Loucy (cell line): ENCODE measurements around the gene OR5V1.
"Not testable (repeated sequence)": the region's sequence is repeated elsewhere in the genome, so short reads cannot be mapped to it uniquely, and the experiment has no call there.

Experiments used
- H2AFZ ChIP-seq: fragments of 200-600 bp; sonication (generic); 2 replicates; pipeline ENCODE4 v1.6.0; 2016; ENCODE audit warnings: antibody characterized with exemption, mild to moderate bottlenecking, low read length, moderate library complexity
- H3F3A ChIP-seq: fragments of 200-600 bp; 2 replicates; pipeline ENCODE4 v1.6.0; 2016; ENCODE audit warnings: antibody characterized with exemption, low read depth, mild to moderate bottlenecking
- H3K27me3 ChIP-seq: fragments of 200-600 bp; sonication (generic); 2 replicates; pipeline ENCODE4 v1.6.1; 2014; ENCODE audit warnings: low read length, mild to moderate bottlenecking; ENCODE audit not compliant: insufficient read depth, poor library complexity, severe bottlenecking
- H3K36me3 ChIP-seq: fragments of 200-600 bp; sonication (generic); 2 replicates; pipeline ENCODE4 v1.6.1; 2016; ENCODE audit warnings: low read length; ENCODE audit not compliant: insufficient read depth
- H3K4me1 ChIP-seq: fragments of 200-600 bp; sonication (generic); 2 replicates; pipeline ENCODE4 v1.5.1; 2014; ENCODE audit warnings: low read length, mild to moderate bottlenecking; ENCODE audit not compliant: insufficient read depth, poor library complexity, severe bottlenecking
- H3K4me2 ChIP-seq: fragments of 200-600 bp; sonication (generic); 2 replicates; pipeline ENCODE4 v1.6.0; 2014; ENCODE audit warnings: antibody characterized with exemption, low read length, low read depth, mild to moderate bottlenecking; ENCODE audit not compliant: poor library complexity, severe bottlenecking
- H3K4me3 ChIP-seq: fragments of 200-600 bp; sonication (generic); 2 replicates; pipeline ENCODE4 v1.5.1; 2014; ENCODE audit warnings: low read length, mild to moderate bottlenecking, mixed read lengths; ENCODE audit not compliant: poor library complexity, severe bottlenecking
- H3K79me2 ChIP-seq: fragments of 200-600 bp; sonication (generic); 2 replicates; pipeline ENCODE4 v1.6.1; 2014; ENCODE audit warnings: low read length; ENCODE audit not compliant: insufficient read depth
- H3K9ac ChIP-seq: fragments of 200-600 bp; sonication (generic); 2 replicates; pipeline ENCODE4 v1.6.0; 2014; ENCODE audit warnings: mild to moderate bottlenecking, low read depth, low read length, moderate library complexity; ENCODE audit not compliant: poor library complexity, severe bottlenecking
- H3K9me2 ChIP-seq: fragments of 200-600 bp; sonication (generic); replicated peaks from 2 replicates; pipeline ENCODE4 v1.6.1; 2016; ENCODE audit warnings: low read depth, low read length, mixed read lengths
- H3K9me3 ChIP-seq: fragments of 200-600 bp; sonication (generic); 2 replicates; pipeline ENCODE4 v1.6.1; 2014; ENCODE audit warnings: mild to moderate bottlenecking, antibody characterized with exemption, low read length, low read depth; ENCODE audit not compliant: insufficient read depth
- H4K20me1 ChIP-seq: fragments of 200-600 bp; sonication (generic); 2 replicates; pipeline ENCODE4 v1.6.0; 2014; ENCODE audit warnings: antibody characterized with exemption, low read length, mild to moderate bottlenecking; ENCODE audit not compliant: insufficient read depth, poor library complexity, severe bottlenecking
- EZH2phosphoT487 ChIP-seq: fragments of 200-600 bp; IDR thresholded peaks from 2 replicates; pipeline ENCODE4 v1.6.1; 2018; ENCODE audit warnings: antibody characterized with exemption, mild to moderate bottlenecking, moderate library complexity, borderline replicate concordance
- TF ChIP-seq, protein P1 (sequence below): fragments of 200-600 bp; sonication (generic); conservative IDR thresholded peaks from 2 replicates; pipeline ENCODE4 v1.5.1; 2014; ENCODE audit warnings: mild to moderate bottlenecking, antibody characterized with exemption, low read length

OR5V1 gene

DNA sequence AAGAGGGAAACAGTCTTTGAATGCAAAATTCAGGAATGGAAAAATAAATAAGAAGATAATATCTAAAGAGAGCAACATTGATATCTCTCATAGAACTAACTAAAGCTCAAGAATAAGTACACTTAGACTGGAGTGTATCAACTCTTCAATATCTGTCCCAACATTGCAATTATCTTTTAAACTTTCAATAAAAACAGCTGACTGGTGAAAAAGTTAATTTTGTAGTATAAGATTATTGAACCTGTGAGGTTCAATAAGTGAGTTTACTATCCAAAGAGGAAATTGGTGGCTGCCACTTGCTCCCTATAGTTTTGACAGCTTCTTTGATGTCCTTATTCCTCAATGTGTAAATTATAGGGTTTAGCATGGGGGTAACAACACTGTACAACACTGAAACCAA, 13.7 kb downstream of the OR5V1 start:
- no peaks in the 10 kb centered on the region for H4K20me1 ChIP-seq
- no peaks in the 10 kb centered on the region for H3K9me2 ChIP-seq
- H3K36me3 ChIP-seq: no peaks in the 10 kb centered on the region
- H3K4me3 ChIP-seq: no peak overlapping the region
- no peaks in the 10 kb centered on the region for H3K79me2 ChIP-seq
- H3K9ac ChIP-seq: no peak overlapping the region
- no peaks in the 10 kb centered on the region for H3K9me3 ChIP-seq
- no peak overlapping the region for H3K4me2 ChIP-seq
- H3K4me1 ChIP-seq: no peaks in the 10 kb centered on the region
- no peaks in the 10 kb centered on the region for H3F3A ChIP-seq
- H3K27me3 ChIP-seq: no peaks in the 10 kb centered on the region
- no peak for TF ChIP-seq EZH2phosphoT487
- TF ChIP-seq, protein P1, sequence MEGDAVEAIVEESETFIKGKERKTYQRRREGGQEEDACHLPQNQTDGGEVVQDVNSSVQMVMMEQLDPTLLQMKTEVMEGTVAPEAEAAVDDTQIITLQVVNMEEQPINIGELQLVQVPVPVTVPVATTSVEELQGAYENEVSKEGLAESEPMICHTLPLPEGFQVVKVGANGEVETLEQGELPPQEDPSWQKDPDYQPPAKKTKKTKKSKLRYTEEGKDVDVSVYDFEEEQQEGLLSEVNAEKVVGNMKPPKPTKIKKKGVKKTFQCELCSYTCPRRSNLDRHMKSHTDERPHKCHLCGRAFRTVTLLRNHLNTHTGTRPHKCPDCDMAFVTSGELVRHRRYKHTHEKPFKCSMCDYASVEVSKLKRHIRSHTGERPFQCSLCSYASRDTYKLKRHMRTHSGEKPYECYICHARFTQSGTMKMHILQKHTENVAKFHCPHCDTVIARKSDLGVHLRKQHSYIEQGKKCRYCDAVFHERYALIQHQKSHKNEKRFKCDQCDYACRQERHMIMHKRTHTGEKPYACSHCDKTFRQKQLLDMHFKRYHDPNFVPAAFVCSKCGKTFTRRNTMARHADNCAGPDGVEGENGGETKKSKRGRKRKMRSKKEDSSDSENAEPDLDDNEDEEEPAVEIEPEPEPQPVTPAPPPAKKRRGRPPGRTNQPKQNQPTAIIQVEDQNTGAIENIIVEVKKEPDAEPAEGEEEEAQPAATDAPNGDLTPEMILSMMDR: no peak
- no peak overlapping the region for H2AFZ ChIP-seq

DNA sequence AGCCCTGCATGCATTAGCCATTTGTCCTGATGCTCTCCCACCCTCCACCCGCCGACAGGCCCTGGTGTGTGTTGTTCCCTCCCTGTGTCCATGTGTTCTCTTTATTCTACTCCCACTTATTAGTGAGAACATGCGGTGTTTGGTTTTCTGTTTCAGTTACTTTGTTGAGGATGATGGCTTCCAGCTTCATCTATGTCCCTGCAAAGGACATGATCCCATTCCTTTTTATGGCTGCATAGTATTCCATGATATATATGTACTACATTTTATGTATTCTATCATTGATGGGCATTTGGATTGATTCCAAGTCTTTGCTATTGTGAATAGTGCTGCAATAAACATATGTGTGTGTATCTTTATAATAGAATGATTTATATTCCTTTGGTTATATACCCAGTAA, 19.3 kb downstream of the OR5V1 start:
- not testable (repeated sequence) for H3K4me2 ChIP-seq, H3K9me3 ChIP-seq, H3K36me3 ChIP-seq, H3K9ac ChIP-seq, H2AFZ ChIP-seq, H3K27me3 ChIP-seq, H3K79me2 ChIP-seq, H4K20me1 ChIP-seq, H3K4me3 ChIP-seq, H3F3A ChIP-seq, H3K9me2 ChIP-seq, H3K4me1 ChIP-seq

DNA sequence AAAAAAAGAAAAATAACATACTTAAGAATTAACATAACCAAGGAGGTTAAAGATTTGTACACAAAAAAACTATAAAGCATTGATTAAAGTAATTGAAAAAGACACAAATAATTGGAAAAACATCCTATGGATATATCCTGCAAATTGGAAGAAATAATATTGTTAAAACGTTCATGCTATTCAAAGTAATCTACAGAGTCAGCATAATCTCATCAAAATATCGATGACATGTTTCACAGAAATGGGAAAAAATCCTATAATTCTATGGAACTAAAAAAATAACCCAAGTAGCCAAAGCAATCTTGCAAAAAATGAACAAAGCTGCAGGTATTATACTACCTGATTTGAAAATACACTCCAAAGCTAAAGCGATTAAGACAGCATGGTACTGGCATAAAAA, 23.3 kb downstream of the OR5V1 start:
- no peaks in the 10 kb centered on the region for H3F3A ChIP-seq
- no peaks in the 10 kb centered on the region for H3K9me3 ChIP-seq
- H3K36me3 ChIP-seq: no peaks in the 10 kb centered on the region
- no peak for TF ChIP-seq EZH2phosphoT487
- TF ChIP-seq, protein P1: no peak
- no peaks in the 10 kb centered on the region for H3K27me3 ChIP-seq
- H2AFZ ChIP-seq: no peak overlapping the region
- no peaks in the 10 kb centered on the region for H3K4me1 ChIP-seq
- H3K9me2 ChIP-seq: no peaks in the 10 kb centered on the region
- H3K79me2 ChIP-seq: no peaks in the 10 kb centered on the region
- H3K9ac ChIP-seq: no peak overlapping the region
- no peaks in the 10 kb centered on the region for H4K20me1 ChIP-seq
- no peak overlapping the region for H3K4me3 ChIP-seq
- no peak overlapping the region for H3K4me2 ChIP-seq

DNA sequence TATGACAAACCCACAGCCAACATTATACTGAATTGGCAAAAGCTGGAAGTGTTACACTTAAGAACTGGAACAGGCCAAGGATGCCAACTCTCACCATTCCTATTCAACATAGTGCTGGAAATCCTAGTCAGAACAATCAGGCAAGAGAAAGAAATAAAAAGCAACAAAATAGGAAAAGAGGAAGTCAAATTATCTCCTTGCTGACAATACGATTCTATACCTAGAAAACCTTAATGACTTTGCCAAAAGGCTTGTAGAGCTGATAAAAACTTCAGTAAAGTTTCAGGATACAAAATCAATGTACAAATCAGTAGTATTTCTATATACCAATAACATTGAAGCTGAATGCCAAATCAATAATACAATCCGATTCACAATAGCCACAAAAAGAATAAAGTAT, 32.4 kb downstream of the OR5V1 start:
- H3F3A ChIP-seq: no peaks in the 10 kb centered on the region
- H3K4me3 ChIP-seq: no peak overlapping the region
- no peaks in the 10 kb centered on the region for H3K36me3 ChIP-seq
- H3K9me3 ChIP-seq: no peaks in the 10 kb centered on the region
- H3K4me2 ChIP-seq: no peak overlapping the region
- H3K9ac ChIP-seq: no peak overlapping the region
- H3K27me3 ChIP-seq: no peaks in the 10 kb centered on the region
- no peaks in the 10 kb centered on the region for H3K9me2 ChIP-seq
- TF ChIP-seq EZH2phosphoT487: no peak
- H3K4me1 ChIP-seq: no peaks in the 10 kb centered on the region
- H2AFZ ChIP-seq: no peak overlapping the region
- no peaks in the 10 kb centered on the region for H4K20me1 ChIP-seq
- H3K79me2 ChIP-seq: no peaks in the 10 kb centered on the region
